GM20000 (cell line): ENCODE data around the gene COMMD9.

Experiments used
- DNase-seq: peaks from one replicate; pipeline ENCODE4 v3.0.0; 2012; ENCODE audit warnings: low spot score
- CTCF ChIP-seq: IDR thresholded peaks from 2 replicates; pipeline ENCODE4 v1.5.1; 2012; ENCODE audit warnings: mild to moderate bottlenecking, control low read depth; ENCODE audit errors: extremely low read depth, missing control alignments

COMMD9 gene

DNA sequence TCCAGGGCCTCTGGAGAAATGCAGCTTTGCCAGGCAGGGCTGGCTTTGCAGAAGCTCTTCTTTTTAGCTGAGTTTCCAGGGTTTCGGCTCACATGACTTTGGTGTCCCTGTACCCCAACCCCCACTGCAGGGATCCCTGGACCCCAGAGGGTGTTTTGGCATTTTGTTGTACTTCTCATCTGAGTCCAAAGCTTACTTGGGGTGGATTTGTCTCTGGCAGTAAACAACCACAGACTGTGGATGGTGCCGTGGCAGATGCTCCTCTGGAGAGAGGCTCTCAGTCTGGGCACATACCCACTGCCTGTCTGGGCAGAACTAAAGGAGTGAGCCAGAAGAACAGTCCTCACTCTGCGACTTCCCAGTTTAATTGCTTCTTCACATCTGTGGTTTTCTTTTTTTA lies 49.6 kb downstream of the COMMD9 start:
- no peak for TF ChIP-seq CTCF
- no peak for DNase-seq

DNA sequence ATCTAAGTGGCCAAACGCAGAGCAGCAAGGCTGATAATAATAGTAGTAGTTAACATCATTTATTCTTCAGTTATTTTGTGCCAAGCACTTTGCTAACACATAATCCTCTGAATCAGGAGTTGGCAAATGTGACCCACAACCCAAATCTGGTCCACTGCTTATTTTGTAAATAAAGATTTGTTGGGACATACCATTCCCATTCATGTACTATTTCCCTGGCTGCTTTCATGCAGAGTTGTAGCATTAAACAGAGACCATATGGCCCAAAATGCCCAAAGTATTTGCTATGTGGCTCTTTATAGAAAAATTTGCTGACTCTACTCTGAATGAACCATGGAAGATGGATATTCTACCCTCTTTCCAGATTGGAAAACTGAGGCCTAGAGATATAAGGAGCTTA lies 50.3 kb downstream of the COMMD9 start:
- no peak for TF ChIP-seq CTCF
- DNase-seq: no peak

DNA sequence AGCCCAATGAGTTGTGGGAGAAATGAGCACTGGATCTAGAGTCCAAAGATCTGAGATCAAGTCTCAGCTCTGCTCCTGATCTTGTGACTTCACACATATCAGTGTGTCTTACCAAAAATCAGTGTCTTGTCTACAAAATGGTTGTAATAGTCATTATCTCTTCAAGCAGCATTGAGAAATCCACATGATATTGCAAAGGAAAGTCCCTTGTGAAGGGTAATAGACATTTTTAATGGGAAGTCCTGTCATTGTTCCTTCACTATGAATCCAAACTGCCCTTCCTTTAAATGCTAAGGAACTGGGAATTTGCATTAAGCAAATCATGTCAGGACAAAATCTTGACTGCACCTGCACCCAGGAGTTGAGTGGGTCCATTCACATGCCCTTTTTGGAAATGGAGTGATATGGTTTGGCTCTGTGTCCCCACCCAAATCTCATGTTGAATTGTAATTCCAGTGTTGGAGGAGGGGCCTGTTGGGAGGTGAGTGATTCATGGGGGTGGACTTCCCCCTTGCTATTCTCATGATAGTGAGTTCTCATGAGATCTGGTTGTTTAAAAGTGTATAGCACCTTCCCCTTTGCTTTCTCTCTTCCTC lies 51.1 kb downstream of the COMMD9 start:
- no peak for TF ChIP-seq CTCF
- DNase-seq: no peak

DNA sequence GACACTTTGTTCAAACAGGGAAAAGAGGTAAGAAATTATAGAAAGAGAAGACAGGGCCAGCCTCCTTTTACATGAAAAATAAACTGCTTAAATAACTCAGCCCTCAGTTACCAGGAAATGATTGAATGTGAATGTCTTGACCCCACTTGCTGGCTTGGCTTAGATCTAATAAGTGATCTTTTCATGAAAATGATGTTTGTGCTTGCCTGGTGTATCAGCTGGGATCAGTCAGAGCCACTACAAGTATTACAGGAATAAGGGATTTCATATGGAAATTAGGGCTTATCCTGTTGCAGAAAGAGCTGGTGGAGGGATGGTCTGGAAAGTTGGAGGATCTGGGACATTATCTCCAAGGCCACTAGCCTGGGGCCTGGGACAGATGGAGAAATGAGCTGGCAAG lies 51.8 kb downstream of the COMMD9 start:
- no peak for TF ChIP-seq CTCF
- no peak for DNase-seq

- no peak for DNase-seq
- TF ChIP-seq CTCF: no peak
Observed at GRCh38 chr11:36235750-36236149, 53.5 kb downstream of the COMMD9 start.

- no peak for DNase-seq
Observed at GRCh38 chr11:36234825-36235224, 54.4 kb downstream of the COMMD9 start.

DNA sequence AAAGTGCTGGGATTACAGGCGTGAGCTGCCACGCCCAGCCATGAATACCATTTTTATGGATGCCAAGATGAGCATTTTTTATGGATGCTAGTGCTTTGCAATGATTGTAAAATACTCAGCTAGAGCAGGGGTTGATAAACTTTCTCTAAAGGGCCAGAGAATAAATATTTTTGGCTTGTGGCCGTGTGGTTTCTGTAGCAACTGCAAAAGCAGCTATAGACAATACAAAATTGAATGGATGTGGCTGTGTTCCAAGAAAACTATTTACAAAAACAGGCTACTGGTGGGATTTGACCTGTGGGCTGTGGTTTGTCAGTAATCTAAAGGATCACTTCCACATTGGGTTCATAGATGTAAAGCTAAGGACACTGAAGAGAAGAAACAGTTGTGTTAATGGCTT lies 56.0 kb downstream of the COMMD9 start:
- TF ChIP-seq CTCF: no peak

More at GRCh38 chr11:36234825-36235224, 54.4 kb downstream of the COMMD9 start:
- no peak for TF ChIP-seq CTCF

More for the DNA sequence above, 56.0 kb downstream of the COMMD9 start:
- no peak for DNase-seq
